H9 (cell line): Measurements from ENCODE around the gene YPEL1. TPM values are rescaled to one million over a fixed set of nuclear protein-coding genes. Genes with fewer than 3 reads are reported as not detected.

Source experiments
- DNase-seq: peaks from one replicate; pipeline ENCODE4 v3.0.0-alpha.2; 2017
- H2AFZ ChIP-seq: one replicate; pipeline ENCODE4 v1.6.1; 2013; ENCODE audit warnings: mild to moderate bottlenecking, low read length, control low read depth, moderate library complexity
- H2AK5ac ChIP-seq: 2 replicates; pipeline ENCODE4 v1.6.1; 2013; ENCODE audit warnings: low read length, control low read depth, mixed read lengths; ENCODE audit not compliant: insufficient read length
- H2BK120ac ChIP-seq: one replicate; pipeline ENCODE4 v1.6.1; 2013; ENCODE audit warnings: low read depth, mild to moderate bottlenecking, low read length, control low read depth, inconsistent platforms; ENCODE audit not compliant: poor library complexity, severe bottlenecking
- H2BK12ac ChIP-seq: 2 replicates; pipeline ENCODE4 v1.6.1; 2013; ENCODE audit warnings: low read length, control low read depth, mixed read lengths, low read depth; ENCODE audit not compliant: insufficient read length
- H2BK15ac ChIP-seq: 2 replicates; pipeline ENCODE4 v1.6.1; 2013; ENCODE audit warnings: low read depth, low read length, control low read depth
- H2BK20ac ChIP-seq: one replicate; pipeline ENCODE4 v1.6.1; 2013; ENCODE audit warnings: low read depth, mild to moderate bottlenecking, low read length, control low read depth, inconsistent platforms; ENCODE audit not compliant: poor library complexity, severe bottlenecking
- H2BK5ac ChIP-seq: 2 replicates; pipeline ENCODE4 v1.6.1; 2013; ENCODE audit warnings: low read length, control low read depth, mixed read lengths; ENCODE audit not compliant: insufficient read length
- H3K14ac ChIP-seq: 2 replicates; pipeline ENCODE4 v1.6.1; 2013; ENCODE audit warnings: low read length, control low read depth; ENCODE audit not compliant: insufficient read depth
- H3K18ac ChIP-seq: 2 replicates; pipeline ENCODE4 v1.6.1; 2013; ENCODE audit warnings: low read depth, mild to moderate bottlenecking, mixed read lengths, low read length, control low read depth; ENCODE audit not compliant: insufficient read length
- H3K23ac ChIP-seq: 2 replicates; pipeline ENCODE4 v1.6.1; 2013; ENCODE audit warnings: low read length, control low read depth, mixed read lengths, low read depth; ENCODE audit not compliant: insufficient read length
- H3K23me2 ChIP-seq: 2 replicates; pipeline ENCODE4 v1.6.1; 2013; ENCODE audit warnings: low read depth, mild to moderate bottlenecking, mixed read lengths, low read length, control low read depth; ENCODE audit not compliant: insufficient read length, poor library complexity, severe bottlenecking
- H3K27ac ChIP-seq: 2 replicates; pipeline ENCODE4 v1.5.1; 2013; ENCODE audit warnings: low read length, control low read depth, mixed read lengths, low read depth; ENCODE audit not compliant: insufficient read length
- H3K27me3 ChIP-seq: 2 replicates; pipeline ENCODE4 v1.6.1; 2013; ENCODE audit warnings: low read length, control low read depth, inconsistent platforms; ENCODE audit not compliant: insufficient read depth
- H3K4ac ChIP-seq: 2 replicates; pipeline ENCODE4 v1.6.1; 2013; ENCODE audit warnings: low read depth, mild to moderate bottlenecking, control low read depth, inconsistent platforms, low read length, moderate library complexity
- H3K4me1 ChIP-seq: 2 replicates; pipeline ENCODE4 v1.6.1; 2013; ENCODE audit warnings: low read length, control low read depth, inconsistent platforms; ENCODE audit not compliant: insufficient read depth
- H3K4me2 ChIP-seq: 2 replicates; pipeline ENCODE4 v1.6.1; 2013; ENCODE audit warnings: low read length, control low read depth, mixed read lengths; ENCODE audit not compliant: insufficient read length, insufficient read depth
- H3K56ac ChIP-seq: 2 replicates; pipeline ENCODE4 v1.6.1; 2013; ENCODE audit warnings: low read depth, mild to moderate bottlenecking, mixed read lengths, low read length, control low read depth; ENCODE audit not compliant: insufficient read length
- H3K79me1 ChIP-seq: 2 replicates; pipeline ENCODE4 v1.6.1; 2013; ENCODE audit warnings: low read depth, mild to moderate bottlenecking, moderate library complexity, low read length, control low read depth, inconsistent platforms; ENCODE audit not compliant: insufficient read depth, poor library complexity, severe bottlenecking
- H3K79me2 ChIP-seq: 2 replicates; pipeline ENCODE4 v1.6.1; 2013; ENCODE audit warnings: low read length, control low read depth, inconsistent platforms; ENCODE audit not compliant: insufficient read depth
- H3K9ac ChIP-seq: 2 replicates; pipeline ENCODE4 v1.6.1; 2013; ENCODE audit warnings: low read length, control low read depth, mixed read lengths; ENCODE audit not compliant: insufficient read length; ENCODE audit errors: extremely low read depth
- H3K9me3 ChIP-seq: one replicate; pipeline ENCODE4 v1.6.1; 2013; ENCODE audit warnings: low read depth, low read length, inconsistent platforms; ENCODE audit not compliant: control insufficient read depth
- H3T11ph ChIP-seq: one replicate; pipeline ENCODE4 v1.6.1; 2013; ENCODE audit warnings: mild to moderate bottlenecking, low read length, control low read depth, inconsistent platforms
- H4K20me1 ChIP-seq: one replicate; pipeline ENCODE4 v1.6.1; 2013; ENCODE audit not compliant: control insufficient read depth, insufficient read length, insufficient read depth
- H4K5ac ChIP-seq: 2 replicates; pipeline ENCODE4 v1.6.1; 2013; ENCODE audit warnings: low read depth, mild to moderate bottlenecking, mixed read lengths, low read length, control low read depth; ENCODE audit not compliant: insufficient read length
- H4K8ac ChIP-seq: replicated peaks from 2 replicates; pipeline ENCODE4 v1.6.1; 2013; ENCODE audit warnings: low read length, control low read depth, mixed read lengths, low read depth; ENCODE audit not compliant: insufficient read length
- H4K91ac ChIP-seq: 2 replicates; pipeline ENCODE4 v1.6.1; 2013; ENCODE audit warnings: low read depth, mild to moderate bottlenecking, moderate library complexity, mixed read lengths, low read length, control low read depth; ENCODE audit not compliant: insufficient read length
- H3K27ac Mint-ChIP-seq, 3 experiments: 2 replicates in 2 of 3; 3 replicates in 1 of 3; pipeline ENCODE4 v1.8.0; 2020 to 2021; ENCODE audit warnings: mixed read lengths in 3 of 3, mild to moderate bottlenecking in 1 of 3, moderate library complexity in 1 of 3
- H3K27me3 Mint-ChIP-seq: 2 replicates; pipeline ENCODE4 v1.8.0; 2021; ENCODE audit warnings: low read depth, mild to moderate bottlenecking, moderate library complexity, mixed read lengths
- H3K36me3 Mint-ChIP-seq, 3 experiments: 2 replicates in 2 of 3; 3 replicates in 1 of 3; pipeline ENCODE4 v1.8.0; 2020 to 2021; ENCODE audit warnings: low read depth in 3 of 3, mixed read lengths in 3 of 3; ENCODE audit not compliant: insufficient read depth in 1 of 3
- H3K4me1 Mint-ChIP-seq, 2 experiments: 2 replicates each; pipeline ENCODE4 v1.8.0; 2020; ENCODE audit warnings: mixed read lengths in 2 of 2
- H3K4me3 Mint-ChIP-seq, 2 experiments: 2 replicates in 1 of 2; 3 replicates in 1 of 2; pipeline ENCODE4 v1.8.0; 2020 to 2021; ENCODE audit warnings: mild to moderate bottlenecking in 2 of 2, mixed read lengths in 2 of 2, moderate library complexity in 1 of 2
- H3K9me3 Mint-ChIP-seq, 2 experiments: 2 replicates in 1 of 2; 3 replicates in 1 of 2; pipeline ENCODE4 v1.8.0; 2020; ENCODE audit warnings: mild to moderate bottlenecking in 2 of 2, mixed read lengths in 2 of 2, moderate library complexity in 1 of 2
- CTCF ChIP-seq: fragments of 200-600 bp; sonication (generic); conservative IDR thresholded peaks from 3 replicates; pipeline ENCODE4 v1.8.0; 2021; ENCODE audit warnings: antibody characterized with exemption, mild to moderate bottlenecking
- WGBS: extraction: QIAGEN DNeasy Blood & Tissue Kit; methylation state at CpG from one replicate; pipeline ENCODE4 v1.1.7; 2013; ENCODE audit warnings: missing lambda C conversion rate, low lambda C conversion rate, mixed read lengths; ENCODE audit not compliant: insufficient read length; ENCODE audit errors: extremely low coverage; 5-methylcytosine and 5-hydroxymethylcytosine counted together
- total RNA-seq: library from RNA; stranded (reverse); gene quantifications from 2 replicates; pipeline ENCODE4 v1.2.1, GENCODE V29; 2021

YPEL1 gene
- total RNA-seq, 1 experiment from 2014 or later, result 5.4 TPM

DNA sequence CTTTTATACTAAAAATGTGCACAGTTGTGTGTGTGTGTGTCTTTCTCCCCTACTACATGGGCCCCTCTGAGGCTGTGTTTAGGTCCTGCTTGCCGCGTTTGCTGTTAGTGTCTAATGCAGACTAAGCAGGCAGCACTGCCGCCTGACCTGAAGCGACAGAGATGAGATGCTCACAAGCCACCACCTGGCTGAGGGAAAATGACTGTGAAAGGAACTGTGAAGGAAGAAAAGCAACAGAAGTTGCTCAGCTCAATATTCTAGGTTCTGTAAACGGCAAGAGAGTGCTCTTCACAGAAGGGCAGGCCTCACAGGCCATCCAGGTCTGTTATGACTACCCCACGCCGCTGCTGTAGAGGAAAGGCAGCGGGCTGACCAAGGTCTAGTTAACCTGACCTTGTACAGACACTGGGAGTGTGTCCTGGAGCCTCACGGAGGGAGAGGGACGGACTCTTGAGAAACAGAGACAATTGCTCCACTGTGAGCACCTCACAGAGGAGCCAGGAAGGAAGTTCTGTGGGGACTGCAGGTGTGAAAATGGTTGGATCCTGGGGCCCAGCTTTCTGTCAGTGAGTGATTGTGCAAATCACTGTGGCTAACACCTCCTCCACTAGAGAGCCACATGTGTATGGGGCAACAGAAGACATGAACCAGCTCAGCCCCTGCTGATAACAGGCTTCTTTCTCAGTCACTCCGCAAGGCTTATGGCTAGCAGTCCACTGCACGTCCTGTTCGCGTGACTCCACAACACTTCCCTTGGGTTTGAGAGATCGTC, 31.3 kb upstream of the YPEL1 start:
- Histone ChIP-seq H3K79me1 (no peaks in the 10 kb centered on the region), H4K5ac (no peak overlapping the region), H3K14ac (no peak overlapping the region), H2AK5ac (no peak overlapping the region), H3K23ac (no peak overlapping the region), H4K91ac (no peak overlapping the region), H4K20me1 (no peaks in the 10 kb centered on the region), H3K79me2 (no peaks in the 10 kb centered on the region), H3K23me2 (no peaks in the 10 kb centered on the region), H3K27ac (no peak overlapping the region), H3K4me1 (no peaks in the 10 kb centered on the region), H2BK120ac (no peak overlapping the region), H3K4ac (no peak overlapping the region), H2AFZ (no peak overlapping the region), H3K18ac (no peak overlapping the region), H2BK15ac (no peak overlapping the region), H2BK5ac (no peak overlapping the region), H2BK20ac (no peak overlapping the region), H3K9me3 (no peaks in the 10 kb centered on the region), H4K8ac (no peak overlapping the region), H3K56ac (no peak overlapping the region), H3K4me2 (no peak overlapping the region), H3T11ph (no peak overlapping the region), H3K27me3 (no peaks in the 10 kb centered on the region), H3K9ac (no peak overlapping the region), H2BK12ac (no peak overlapping the region)
- no peak for TF ChIP-seq CTCF
- Mint-ChIP-seq H3K27ac (peak overlapping the region in 1 of 3 experiments; percentile 33; a peak in 2 of 7 replicates), H3K4me1 (no peaks in the 10 kb centered on the region), H3K36me3 (peaks cover 38 to 98% (median 94%) of the 10 kb centered on the region in 3 experiments; a peak in 6 of 7 replicates), H3K27me3 (no peaks in the 10 kb centered on the region), H3K9me3 (no peaks in the 10 kb centered on the region), H3K4me3 (no peak overlapping the region)
- no CpG with 5 or more reads among the region's 15 CpGs for WGBS
- no peak for DNase-seq
